ENCODE measurements around the gene CSNK1D.

GRCh38 chr17:82237746-82238471 is 35.6 kb downstream of the CSNK1D start:
- TF ChIP-seq POLR2AphosphoS5 (IDR thresholded peaks at IDR 0.05) (no peak), CTCF (IDR thresholded peaks at IDR 0.05) (no peak), POLR2A (IDR thresholded peaks at IDR 0.05) (no peak), EP300 (IDR thresholded peaks at IDR 0.05) (no peak)

Data from stomach (tissue), 4 donors.